Upper lobe of left lung (tissue), 4 donors: ENCODE measurements around the gene PTPRC.

ENCODE experiments used
- EP300 ChIP-seq, 4 donors: sonication (generic); formaldehyde crosslinking; IDR thresholded peaks; one replicate each; pipeline ENCODE4 v1.5.1; 2017; ENCODE audit warnings: antibody characterized with exemption in 4 of 4, control low read depth in 2 of 4
- POLR2A ChIP-seq, 4 donors: fragments of 450-650 bp; IDR thresholded peaks; one replicate each; pipeline ENCODE4 v1.5.1; 2016 to 2017; ENCODE audit warnings: antibody characterized with exemption in 4 of 4, mild to moderate bottlenecking in 2 of 4
- POLR2AphosphoS5 ChIP-seq, 2 donors: sonication (generic); formaldehyde crosslinking; IDR thresholded peaks; one replicate each; pipeline ENCODE4 v1.5.1; 2017; ENCODE audit warnings: antibody characterized with exemption in 2 of 2
- TF ChIP-seq, protein P1 (sequence below), 6 experiments: fragments of 450-650 bp in 4 of 6; fragments of 200-600 bp in 2 of 6; sonication (generic) in 2 of 6; IDR thresholded peaks; one replicate each; pipeline ENCODE4 v1.5.1; 2016 to 2019; ENCODE audit warnings: antibody characterized with exemption in 6 of 6

DNA sequence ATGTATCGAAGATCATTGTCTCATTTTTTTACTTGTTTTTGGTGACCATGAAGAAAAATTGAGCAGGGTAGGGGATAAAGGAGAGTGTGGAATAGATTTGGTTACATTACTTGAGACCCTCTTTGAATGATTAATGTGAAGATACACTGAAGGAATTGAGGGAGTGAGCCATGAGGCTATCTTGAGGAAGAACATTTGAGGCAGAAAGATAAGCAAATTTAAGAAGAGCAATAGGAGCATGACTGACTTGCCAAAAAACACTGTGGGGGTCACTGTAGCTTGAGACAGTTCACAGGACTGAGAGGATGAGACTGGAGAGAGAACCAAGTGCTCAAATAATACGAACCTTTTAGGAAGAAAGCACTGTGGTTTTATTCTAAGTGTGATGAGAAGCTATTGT, 43.1 kb upstream of the PTPRC start:
- TF ChIP-seq, protein P1, sequence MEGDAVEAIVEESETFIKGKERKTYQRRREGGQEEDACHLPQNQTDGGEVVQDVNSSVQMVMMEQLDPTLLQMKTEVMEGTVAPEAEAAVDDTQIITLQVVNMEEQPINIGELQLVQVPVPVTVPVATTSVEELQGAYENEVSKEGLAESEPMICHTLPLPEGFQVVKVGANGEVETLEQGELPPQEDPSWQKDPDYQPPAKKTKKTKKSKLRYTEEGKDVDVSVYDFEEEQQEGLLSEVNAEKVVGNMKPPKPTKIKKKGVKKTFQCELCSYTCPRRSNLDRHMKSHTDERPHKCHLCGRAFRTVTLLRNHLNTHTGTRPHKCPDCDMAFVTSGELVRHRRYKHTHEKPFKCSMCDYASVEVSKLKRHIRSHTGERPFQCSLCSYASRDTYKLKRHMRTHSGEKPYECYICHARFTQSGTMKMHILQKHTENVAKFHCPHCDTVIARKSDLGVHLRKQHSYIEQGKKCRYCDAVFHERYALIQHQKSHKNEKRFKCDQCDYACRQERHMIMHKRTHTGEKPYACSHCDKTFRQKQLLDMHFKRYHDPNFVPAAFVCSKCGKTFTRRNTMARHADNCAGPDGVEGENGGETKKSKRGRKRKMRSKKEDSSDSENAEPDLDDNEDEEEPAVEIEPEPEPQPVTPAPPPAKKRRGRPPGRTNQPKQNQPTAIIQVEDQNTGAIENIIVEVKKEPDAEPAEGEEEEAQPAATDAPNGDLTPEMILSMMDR (IDR thresholded peaks at IDR 0.05) = no peak
- TF ChIP-seq POLR2A (IDR thresholded peaks at IDR 0.05) (no peak), POLR2AphosphoS5 (IDR thresholded peaks at IDR 0.05) (no peak), EP300 (IDR thresholded peaks at IDR 0.05) (no peak)
